GM20431 (cell line): Measurements from ENCODE around the gene ERICH6.
"Not testable (repeated sequence)": the region's sequence is repeated elsewhere in the genome, so short reads cannot be mapped to it uniquely, and the experiment has no call there.

Experiments used
- in situ Hi-C: fragments of 300-500 bp; cut with MseI, MboI; formaldehyde crosslinking; loops from one replicate; pipeline ENCODE4 v1.15.0; 2020; ENCODE audit warnings: low sequenced_read_pairs; ENCODE audit not compliant: unreplicated experiment

Gene ERICH6

GRCh38 chr3:150623945-150624344 lies 79.8 kb downstream of the ERICH6 start:
- in situ Hi-C loops, result no loop called here

GRCh38 chr3:150622955-150623354 lies 80.8 kb downstream of the ERICH6 start:
- in situ Hi-C loops, result not testable (repeated sequence)

GRCh38 chr3:150620002-150620689 lies 83.6 kb downstream of the ERICH6 start:
- in situ Hi-C loops, result no loop called here

- in situ Hi-C loops, result no loop called here
Observed at GRCh38 chr3:150613709-150614480, 89.8 kb downstream of the ERICH6 start.

GRCh38 chr3:150613034-150613433 lies 90.7 kb downstream of the ERICH6 start:
- in situ Hi-C loops, result no loop called here

- in situ Hi-C loops, result no loop called here
Observed at GRCh38 chr3:150612494-150612893, 91.2 kb downstream of the ERICH6 start.

GRCh38 chr3:150611666-150612065 lies 92.1 kb downstream of the ERICH6 start:
- in situ Hi-C loops, result no loop called here

GRCh38 chr3:150610785-150611184 lies 92.9 kb downstream of the ERICH6 start:
- in situ Hi-C loops, result no loop called here

GRCh38 chr3:150609988-150610387 lies 93.7 kb downstream of the ERICH6 start:
- in situ Hi-C loops, result no loop called here
